Mesothelial cell of epicardium (in vitro differentiated cells): Measurements from ENCODE around the gene DAO. TPM values are rescaled to one million over a fixed set of nuclear protein-coding genes. Genes with fewer than 3 reads are reported as not detected.

Experiments used
- DNase-seq, 2 experiments: peaks; one replicate each; pipeline ENCODE4 v3.0.0; 2021; ENCODE audit warnings: low spot score in 2 of 2; ENCODE audit not compliant: unreplicated experiment in 2 of 2
- H3K27ac Mint-ChIP-seq: 2 replicates; pipeline ENCODE4 v1.8.0; 2021; ENCODE audit warnings: mixed read lengths
- H3K27me3 Mint-ChIP-seq: 2 replicates; pipeline ENCODE4 v1.8.0; 2021; ENCODE audit warnings: low read depth, mixed read lengths
- H3K36me3 Mint-ChIP-seq: 2 replicates; pipeline ENCODE4 v1.8.0; 2021; ENCODE audit warnings: mixed read lengths
- H3K4me1 Mint-ChIP-seq: 2 replicates; pipeline ENCODE4 v1.8.0; 2021; ENCODE audit warnings: mixed read lengths
- H3K4me3 Mint-ChIP-seq: 2 replicates; pipeline ENCODE4 v1.8.0; 2021; ENCODE audit warnings: mild to moderate bottlenecking, moderate library complexity, mixed read lengths
- H3K9me3 Mint-ChIP-seq: 2 replicates; pipeline ENCODE4 v1.8.0; 2021; ENCODE audit warnings: mixed read lengths
- CTCF ChIP-seq: fragments of 200-600 bp; sonication (generic); IDR thresholded peaks from one replicate; pipeline ENCODE4 v1.5.0; 2021; ENCODE audit warnings: antibody characterized with exemption; ENCODE audit not compliant: unreplicated experiment
- total RNA-seq: library from RNA; stranded (reverse); gene quantifications from 3 replicates; pipeline ENCODE4 v1.2.1, GENCODE V29; 2021

The DAO gene
- total RNA-seq, 1 donor from 2014 or later = not detected

DNA sequence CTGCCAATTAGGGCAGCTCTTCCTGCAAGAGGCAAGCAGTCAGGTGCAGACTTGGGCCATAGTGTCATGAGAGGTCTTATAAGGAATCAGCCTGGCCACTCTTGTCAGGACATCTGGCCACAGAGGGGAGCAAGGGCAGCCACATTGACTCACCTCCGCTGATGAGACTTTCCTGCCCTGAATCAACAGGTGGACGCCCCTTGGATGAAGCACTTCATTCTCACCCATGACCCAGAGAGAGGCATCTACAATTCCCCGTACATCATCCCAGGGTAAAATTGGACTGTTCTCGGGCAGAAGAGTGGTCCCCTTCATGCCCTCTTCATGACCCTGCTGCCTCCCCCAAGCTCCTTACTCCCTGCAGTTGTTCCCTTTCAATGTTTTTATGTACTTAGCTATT, 16.9 kb downstream of the DAO start:
- H3K4me3 Mint-ChIP-seq = no peak overlapping the region
- no peaks in the 10 kb centered on the region for H3K36me3 Mint-ChIP-seq
- peaks cover 15% of the 10 kb centered on the region for H3K27me3 Mint-ChIP-seq
- H3K9me3 Mint-ChIP-seq = no peaks in the 10 kb centered on the region
- H3K27ac Mint-ChIP-seq = no peak overlapping the region
- H3K4me1 Mint-ChIP-seq = no peaks in the 10 kb centered on the region
- TF ChIP-seq CTCF = no peak
- DNase-seq = no peak

DNA sequence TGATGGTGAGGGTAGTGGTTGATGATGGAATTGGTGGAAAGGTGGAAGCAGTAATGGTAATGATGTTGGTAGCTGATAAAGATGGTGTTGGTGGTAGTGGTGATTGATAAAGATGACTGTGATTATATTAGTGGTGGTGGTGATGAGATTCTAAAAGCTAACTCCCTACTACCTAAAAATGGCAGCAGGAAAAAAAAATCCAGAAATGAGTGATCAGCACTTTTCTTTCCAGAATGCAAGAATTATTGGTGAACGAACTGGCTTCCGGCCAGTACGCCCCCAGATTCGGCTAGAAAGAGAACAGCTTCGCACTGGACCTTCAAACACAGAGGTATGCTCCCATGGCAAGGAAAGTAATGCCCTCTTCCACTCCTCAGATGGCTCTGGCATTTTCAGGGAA, 19.3 kb downstream of the DAO start:
- H3K27ac Mint-ChIP-seq = no peak overlapping the region
- H3K27me3 Mint-ChIP-seq = peaks cover 13% of the 10 kb centered on the region
- no peak for TF ChIP-seq CTCF
- no peaks in the 10 kb centered on the region for H3K36me3 Mint-ChIP-seq
- DNase-seq = no peak
- no peaks in the 10 kb centered on the region for H3K4me1 Mint-ChIP-seq
- no peak overlapping the region for H3K4me3 Mint-ChIP-seq
- no peaks in the 10 kb centered on the region for H3K9me3 Mint-ChIP-seq

GRCh38 chr12:108905725-108906124, 25.8 kb downstream of the DAO start:
- no peaks in the 10 kb centered on the region for H3K36me3 Mint-ChIP-seq
- no peak overlapping the region for H3K4me3 Mint-ChIP-seq
- no peak for DNase-seq
- no peak overlapping the region for H3K27ac Mint-ChIP-seq
- H3K4me1 Mint-ChIP-seq = peaks cover 8% of the 10 kb centered on the region
- peaks cover 1% of the 10 kb centered on the region for H3K27me3 Mint-ChIP-seq
- H3K9me3 Mint-ChIP-seq = no peaks in the 10 kb centered on the region
- no peak for TF ChIP-seq CTCF

DNA sequence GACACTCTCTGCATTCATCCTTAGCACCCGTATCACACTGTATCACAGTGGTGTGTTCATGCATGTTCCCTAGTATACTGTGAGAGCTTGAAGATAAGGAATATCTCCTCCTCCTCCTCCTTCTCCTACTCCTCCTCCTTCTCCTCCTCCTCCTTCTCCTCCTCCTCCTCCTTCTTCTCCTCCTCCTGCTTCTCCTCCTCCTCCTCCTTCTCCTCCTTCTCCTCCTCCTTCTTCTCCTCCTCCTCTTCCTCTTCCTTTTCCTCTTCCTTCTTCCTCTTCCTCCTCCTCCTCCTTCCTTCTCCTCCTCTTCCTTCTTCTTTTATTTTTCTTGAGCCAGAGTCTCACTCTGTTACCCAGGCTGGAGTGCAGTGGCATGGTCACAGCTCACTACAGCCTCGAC, 27.1 kb downstream of the DAO start:
- Mint-ChIP-seq H3K27ac (peak overlapping the region; percentile 34), H3K9me3 (no peaks in the 10 kb centered on the region), H3K4me3 (no peak overlapping the region), H3K4me1 (peaks cover 8% of the 10 kb centered on the region), H3K27me3 (no peaks in the 10 kb centered on the region), H3K36me3 (no peaks in the 10 kb centered on the region)
- no peak for DNase-seq
- TF ChIP-seq CTCF = no peak

GRCh38 chr12:108907839-108908351, 28.0 kb downstream of the DAO start:
- DNase-seq = no peak

More at GRCh38 chr12:108907839-108908351, 28.0 kb downstream of the DAO start:
- Mint-ChIP-seq H3K4me1 (peaks cover 8% of the 10 kb centered on the region), H3K36me3 (no peaks in the 10 kb centered on the region), H3K27me3 (no peaks in the 10 kb centered on the region), H3K4me3 (no peak overlapping the region), H3K27ac (no peak overlapping the region), H3K9me3 (no peaks in the 10 kb centered on the region)
- no peak for TF ChIP-seq CTCF
